ENCODE data around the gene AP2S1.

The AP2S1 gene

DNA sequence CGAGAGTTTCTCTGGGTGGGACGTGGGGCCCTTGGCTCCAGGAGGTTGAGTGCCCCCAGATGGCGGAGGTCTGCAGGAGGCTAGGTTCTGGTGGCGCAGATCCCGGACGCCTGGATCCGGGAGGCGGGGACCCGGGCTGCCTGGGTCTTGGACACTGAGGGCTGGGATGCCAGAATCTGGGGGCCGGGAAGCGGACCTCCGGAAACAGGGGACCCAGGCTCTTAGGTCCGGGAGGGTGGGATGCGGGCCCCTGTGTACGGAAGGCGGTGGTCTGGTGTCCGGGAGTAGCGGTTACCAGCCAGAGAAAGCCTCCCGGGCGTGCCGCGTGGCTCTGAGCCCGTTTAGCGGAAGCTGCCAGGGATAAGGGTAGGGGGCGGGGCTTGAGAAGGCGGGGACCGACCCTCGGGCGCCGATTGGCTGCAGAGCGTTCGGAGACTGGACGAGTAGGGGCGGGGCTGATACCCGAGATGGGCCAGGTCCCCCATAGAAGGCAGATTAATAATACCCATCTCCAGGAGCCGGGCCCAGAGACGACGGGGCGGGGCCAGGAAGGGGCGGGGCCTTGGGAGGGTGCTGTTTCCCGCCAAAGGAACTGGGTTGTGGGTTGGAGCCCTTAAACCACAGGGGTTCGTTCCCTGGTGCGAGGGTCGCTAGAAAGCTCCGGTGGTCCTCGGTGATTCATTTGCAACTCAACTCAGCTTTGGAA lies 62.2 kb downstream of the AP2S1 start, which contains the start of gene SLC1A5 (continued):
- TF ChIP-seq ZNF530 (tag by site-specific recombination; IDR thresholded peaks at IDR 0.05; ENCODE audit: low read depth): no peak
- TF ChIP-seq ZNF398 (tag by site-specific recombination; IDR thresholded peaks at IDR 0.05): 0 out of 2 replicates have a peak, but pooled peaks have one; percentile 11
- no peak for TF ChIP-seq ZNF585B (tag by site-specific recombination; IDR thresholded peaks at IDR 0.05)
- peak; percentile 94 for TF ChIP-seq SP2 (tag by site-specific recombination; IDR thresholded peaks at IDR 0.05)
- peak; percentile 70; the same call in 1 of the 2 replicates for TF ChIP-seq GLIS2 (tag by site-specific recombination; IDR thresholded peaks at IDR 0.05)
- TF ChIP-seq YY2 (tag by site-specific recombination; IDR thresholded peaks at IDR 0.05): peak; percentile 35; the same call in 1 of the 2 replicates
- no peak for TF ChIP-seq ZFP3 (tag by site-specific recombination; IDR thresholded peaks at IDR 0.05; ENCODE audit: low read depth)
- no peak for TF ChIP-seq MYNN (tag by site-specific recombination; IDR thresholded peaks at IDR 0.05; ENCODE audit: borderline replicate concordance)
- no peak for TF ChIP-seq ZNF140 (tag by site-specific recombination; IDR thresholded peaks at IDR 0.05)
- TF ChIP-seq ZNF521 (tag by site-specific recombination; IDR thresholded peaks at IDR 0.05): no peak
- no peak for TF ChIP-seq ZNF10 (tag by site-specific recombination; IDR thresholded peaks at IDR 0.05)
- peak; percentile 59; the same call in 1 of the 2 replicates for TF ChIP-seq ZNF639 (tag by site-specific recombination; IDR thresholded peaks at IDR 0.05)
- TF ChIP-seq, protein P1, sequence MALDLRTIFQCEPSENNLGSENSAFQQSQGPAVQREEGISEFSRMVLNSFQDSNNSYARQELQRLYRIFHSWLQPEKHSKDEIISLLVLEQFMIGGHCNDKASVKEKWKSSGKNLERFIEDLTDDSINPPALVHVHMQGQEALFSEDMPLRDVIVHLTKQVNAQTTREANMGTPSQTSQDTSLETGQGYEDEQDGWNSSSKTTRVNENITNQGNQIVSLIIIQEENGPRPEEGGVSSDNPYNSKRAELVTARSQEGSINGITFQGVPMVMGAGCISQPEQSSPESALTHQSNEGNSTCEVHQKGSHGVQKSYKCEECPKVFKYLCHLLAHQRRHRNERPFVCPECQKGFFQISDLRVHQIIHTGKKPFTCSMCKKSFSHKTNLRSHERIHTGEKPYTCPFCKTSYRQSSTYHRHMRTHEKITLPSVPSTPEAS (tag by site-specific recombination; IDR thresholded peaks at IDR 0.05): no peak
- peak; percentile 55 for TF ChIP-seq OSR2 (tag by site-specific recombination; IDR thresholded peaks at IDR 0.05)
- no peak for TF ChIP-seq ZNF791 (tag by site-specific recombination; IDR thresholded peaks at IDR 0.05)
- TF ChIP-seq ZNF558 (tag by site-specific recombination; IDR thresholded peaks at IDR 0.05): no peak; the same call in 1 of the 2 replicates
- no peak for TF ChIP-seq ZNF274 (IDR thresholded peaks at IDR 0.05; ENCODE audit: low read length)
- no peak for TF ChIP-seq ZNF274 (tag by site-specific recombination; IDR thresholded peaks at IDR 0.05; ENCODE audit: borderline replicate concordance)
- peak; percentile 71; the same call in 1 of the 2 replicates for TF ChIP-seq KLF7 (tag by site-specific recombination; IDR thresholded peaks at IDR 0.05; ENCODE audit: borderline replicate concordance)
- peak; percentile 94 for TF ChIP-seq ZNF501 (tag by site-specific recombination; IDR thresholded peaks at IDR 0.05)
- TF ChIP-seq ZNF549 (tag by site-specific recombination; IDR thresholded peaks at IDR 0.05): no peak
- no peak; the same call in 1 of the 2 replicates for TF ChIP-seq ZNF623 (tag by site-specific recombination; IDR thresholded peaks at IDR 0.05)
- TF ChIP-seq REPIN1 (tag by site-specific recombination; IDR thresholded peaks at IDR 0.05; ENCODE audit: low read depth): 0 out of 2 replicates have a peak, but pooled peaks have one; percentile 19
- TF ChIP-seq ZFP37 (tag by site-specific recombination; IDR thresholded peaks at IDR 0.05): peak; percentile 93
- no peak for TF ChIP-seq ZNF202 (tag by site-specific recombination; IDR thresholded peaks at IDR 0.05; ENCODE audit: borderline replicate concordance)
- TF ChIP-seq ZNF670 (tag by site-specific recombination; IDR thresholded peaks at IDR 0.05; ENCODE audit: low read depth): no peak
- no peak for TF ChIP-seq SETDB1 (IDR thresholded peaks at IDR 0.05; ENCODE audit: insufficient read length, low read length)
- no peak for TF ChIP-seq ZNF19 (tag by site-specific recombination; IDR thresholded peaks at IDR 0.05; ENCODE audit: low read depth)
- TF ChIP-seq ZNF660 (tag by site-specific recombination; IDR thresholded peaks at IDR 0.05): peak; percentile 95
- TF ChIP-seq, protein P2, sequence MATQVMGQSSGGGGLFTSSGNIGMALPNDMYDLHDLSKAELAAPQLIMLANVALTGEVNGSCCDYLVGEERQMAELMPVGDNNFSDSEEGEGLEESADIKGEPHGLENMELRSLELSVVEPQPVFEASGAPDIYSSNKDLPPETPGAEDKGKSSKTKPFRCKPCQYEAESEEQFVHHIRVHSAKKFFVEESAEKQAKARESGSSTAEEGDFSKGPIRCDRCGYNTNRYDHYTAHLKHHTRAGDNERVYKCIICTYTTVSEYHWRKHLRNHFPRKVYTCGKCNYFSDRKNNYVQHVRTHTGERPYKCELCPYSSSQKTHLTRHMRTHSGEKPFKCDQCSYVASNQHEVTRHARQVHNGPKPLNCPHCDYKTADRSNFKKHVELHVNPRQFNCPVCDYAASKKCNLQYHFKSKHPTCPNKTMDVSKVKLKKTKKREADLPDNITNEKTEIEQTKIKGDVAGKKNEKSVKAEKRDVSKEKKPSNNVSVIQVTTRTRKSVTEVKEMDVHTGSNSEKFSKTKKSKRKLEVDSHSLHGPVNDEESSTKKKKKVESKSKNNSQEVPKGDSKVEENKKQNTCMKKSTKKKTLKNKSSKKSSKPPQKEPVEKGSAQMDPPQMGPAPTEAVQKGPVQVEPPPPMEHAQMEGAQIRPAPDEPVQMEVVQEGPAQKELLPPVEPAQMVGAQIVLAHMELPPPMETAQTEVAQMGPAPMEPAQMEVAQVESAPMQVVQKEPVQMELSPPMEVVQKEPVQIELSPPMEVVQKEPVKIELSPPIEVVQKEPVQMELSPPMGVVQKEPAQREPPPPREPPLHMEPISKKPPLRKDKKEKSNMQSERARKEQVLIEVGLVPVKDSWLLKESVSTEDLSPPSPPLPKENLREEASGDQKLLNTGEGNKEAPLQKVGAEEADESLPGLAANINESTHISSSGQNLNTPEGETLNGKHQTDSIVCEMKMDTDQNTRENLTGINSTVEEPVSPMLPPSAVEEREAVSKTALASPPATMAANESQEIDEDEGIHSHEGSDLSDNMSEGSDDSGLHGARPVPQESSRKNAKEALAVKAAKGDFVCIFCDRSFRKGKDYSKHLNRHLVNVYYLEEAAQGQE (tag by site-specific recombination; IDR thresholded peaks at IDR 0.05): no peak
- TF ChIP-seq ZNF561 (tag by site-specific recombination; IDR thresholded peaks at IDR 0.05; ENCODE audit: borderline replicate concordance): no peak; the same call in 1 of the 2 replicates
- TF ChIP-seq ZNF571 (tag by site-specific recombination; IDR thresholded peaks at IDR 0.05): no peak
- TF ChIP-seq MEIS1 (CRISPR knock-in tag; IDR thresholded peaks at IDR 0.05; ENCODE audit: borderline replicate concordance): no peak
- no peak for TF ChIP-seq ZNF354C (tag by site-specific recombination; IDR thresholded peaks at IDR 0.05; ENCODE audit: borderline replicate concordance, low read depth)

Measured in HEK293 (cell line).